Heart left ventricle (tissue), 13 donors: Measurements from ENCODE around the gene TGFB2.

Experiments
- CTCF ChIP-seq, 12 donors: fragments of 200-600 bp; sonication (generic) in 4 of 12; IDR thresholded peaks; one replicate each; pipeline versions ENCODE4 v1.5.0 to v1.8.0; 2018 to 2022; ENCODE audit warnings: antibody characterized with exemption in 12 of 12, mild to moderate bottlenecking in 5 of 12
- POLR2A ChIP-seq, 2 donors: fragments of 450-650 bp; IDR thresholded peaks; one replicate each; pipeline ENCODE4 v1.6.1; 2017; ENCODE audit warnings: antibody characterized with exemption in 2 of 2, mild to moderate bottlenecking in 2 of 2, moderate library complexity in 2 of 2
- donor health status: ischemic (EF 13 %, LVEDD 7.1; RV severe dilation, severe dysfunction).
- donor health status: DM: no; HTN: yes; CAD: no.
- donor health status: DM: no; HTN: no; CAD: no.
- donor health status: ischemic (EF 25% LVEDD 6.9; RV normal size, moderate dysfunction).
- donor health status: ischemic (EF 25% LVEDD 5.7; RV mildly dilated, moderate dysfunction).
- donor health status: ischemic (EF 35%, LVEDD 5.7; RV mildly dilated, moderate dysfunction).
- donor health status: nonischemic (EF 11% LVEDD 7.7; RV severe dilation, severe dysfunction).
- donor health status: DM: yes; HTN: yes; CAD: no.
- donor health status: PGD.
- donor health status: ischemic (EF 29% LVEDD 5.4; RV normal size, mild dysfunction).
- donor health status: nonischemic (EF 23%, LVEDD 6.1; RV moderate dilation, normal function).

- TF ChIP-seq POLR2A (IDR thresholded peaks at IDR 0.05) (no peak), CTCF (IDR thresholded peaks at IDR 0.05) (no peak)
These were observed 31.6 kb downstream of the TGFB2 start for GRCh38 chr1:218376722-218377121.
